HG03108 (cell line): ENCODE measurements around the gene TMEM237.
"Not testable (repeated sequence)": the region's sequence is repeated elsewhere in the genome, so short reads cannot be mapped to it uniquely, and the experiment has no call there.

Experiments used
- ATAC-seq: cut with Tn5 transposase; IDR thresholded peaks from one replicate; pipeline ENCODE4 v1.9.1; 2021; ENCODE audit warnings: moderate library complexity; ENCODE audit not compliant: unreplicated experiment

TMEM237 gene, protein sequence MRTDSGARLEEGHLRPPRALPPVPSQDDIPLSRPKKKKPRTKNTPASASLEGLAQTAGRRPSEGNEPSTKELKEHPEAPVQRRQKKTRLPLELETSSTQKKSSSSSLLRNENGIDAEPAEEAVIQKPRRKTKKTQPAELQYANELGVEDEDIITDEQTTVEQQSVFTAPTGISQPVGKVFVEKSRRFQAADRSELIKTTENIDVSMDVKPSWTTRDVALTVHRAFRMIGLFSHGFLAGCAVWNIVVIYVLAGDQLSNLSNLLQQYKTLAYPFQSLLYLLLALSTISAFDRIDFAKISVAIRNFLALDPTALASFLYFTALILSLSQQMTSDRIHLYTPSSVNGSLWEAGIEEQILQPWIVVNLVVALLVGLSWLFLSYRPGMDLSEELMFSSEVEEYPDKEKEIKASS

GRCh38 chr2:201643216-201643890 is at the start of gene TMEM237:
Gene TMEM237, minus strand, starts transcription at chr2:201643503. Its CDS starts 103 bp downstream, at chr2:201643400.
- peak; percentile 60 for ATAC-seq

DNA sequence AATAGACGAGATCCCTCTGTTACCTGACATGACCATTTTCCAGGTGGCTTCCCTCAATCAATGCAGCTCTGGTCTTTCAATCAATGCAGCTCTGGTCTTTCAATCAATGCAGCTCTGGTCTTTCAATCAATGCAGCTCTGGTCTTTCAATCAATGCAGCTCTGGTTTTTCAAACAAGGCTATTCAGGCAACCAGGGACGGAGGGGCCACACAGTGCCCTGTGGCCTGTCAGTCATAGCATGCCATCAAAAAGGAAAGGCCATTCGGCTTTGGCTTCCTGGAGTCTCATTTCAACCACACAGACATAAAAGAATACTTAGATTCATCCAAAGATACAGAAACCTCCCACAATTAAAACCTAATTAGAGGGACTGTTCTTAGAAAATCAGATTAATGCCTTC is 41.9 kb upstream of the TMEM237 start:
- no peak for ATAC-seq

DNA sequence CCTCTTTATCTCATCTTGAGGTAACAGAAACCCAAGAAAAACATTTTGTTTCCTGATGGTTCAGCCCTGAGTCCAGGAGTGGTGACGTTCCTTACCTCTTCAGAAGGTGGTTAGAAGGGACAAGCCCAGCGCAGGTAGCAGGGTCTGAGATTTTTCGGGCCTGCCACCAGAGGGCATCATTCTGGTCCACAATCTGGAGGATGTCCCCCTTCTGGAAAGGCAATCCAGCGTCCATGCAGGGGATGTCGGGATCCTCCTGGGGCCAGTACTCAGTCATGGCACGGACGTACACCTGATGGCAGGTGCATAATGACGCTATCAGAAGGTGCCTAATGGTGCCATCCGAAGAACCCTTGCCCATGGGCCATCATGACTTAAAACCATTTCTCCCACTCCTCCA is 37.4 kb upstream of the TMEM237 start:
- no peak for ATAC-seq

DNA sequence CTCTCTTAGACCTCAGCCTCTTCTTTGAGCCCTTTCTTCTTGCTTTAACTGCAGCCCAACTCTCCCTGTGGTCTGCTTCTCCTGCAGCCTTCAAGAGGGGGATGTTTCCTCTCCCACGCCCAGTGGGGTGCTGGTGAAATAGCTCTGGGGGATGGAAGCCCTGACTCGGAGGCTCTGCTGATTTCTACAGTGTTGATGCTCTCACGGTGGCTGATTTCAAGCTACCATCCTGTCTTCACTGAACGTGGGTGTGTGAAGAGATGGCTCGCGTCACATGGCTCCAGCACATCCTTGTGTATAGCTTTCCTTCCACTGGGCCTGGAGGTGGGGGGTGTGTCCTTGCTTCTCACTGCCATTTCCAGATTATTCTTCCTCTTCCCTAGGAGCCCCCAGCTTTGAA is 35.1 kb upstream of the TMEM237 start:
- no peak for ATAC-seq

DNA sequence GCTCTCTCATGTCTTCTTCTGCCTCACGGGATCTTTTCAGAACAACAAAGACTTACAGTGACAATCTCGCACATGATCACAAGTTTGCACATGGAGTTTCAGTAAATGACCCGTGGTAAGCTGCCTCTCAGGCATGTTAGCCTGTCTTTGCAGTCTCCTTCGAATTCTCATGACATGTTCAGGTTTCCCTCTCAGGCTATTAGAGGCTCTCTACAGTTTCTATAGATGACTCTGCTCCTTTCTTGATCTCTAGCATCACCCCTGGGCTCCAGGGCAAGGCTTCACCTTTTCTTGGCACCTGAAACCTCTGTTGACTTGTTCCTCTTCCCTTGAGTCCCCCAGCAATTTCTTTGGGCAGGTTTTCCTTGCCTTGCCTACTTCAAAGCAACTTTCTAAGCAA is 32.2 kb upstream of the TMEM237 start:
- ATAC-seq = no peak

GRCh38 chr2:201674794-201675193 is 31.5 kb upstream of the TMEM237 start:
- ATAC-seq = no peak

- no peak for ATAC-seq
Observed at GRCh38 chr2:201674298-201674697, 31.0 kb upstream of the TMEM237 start.

DNA sequence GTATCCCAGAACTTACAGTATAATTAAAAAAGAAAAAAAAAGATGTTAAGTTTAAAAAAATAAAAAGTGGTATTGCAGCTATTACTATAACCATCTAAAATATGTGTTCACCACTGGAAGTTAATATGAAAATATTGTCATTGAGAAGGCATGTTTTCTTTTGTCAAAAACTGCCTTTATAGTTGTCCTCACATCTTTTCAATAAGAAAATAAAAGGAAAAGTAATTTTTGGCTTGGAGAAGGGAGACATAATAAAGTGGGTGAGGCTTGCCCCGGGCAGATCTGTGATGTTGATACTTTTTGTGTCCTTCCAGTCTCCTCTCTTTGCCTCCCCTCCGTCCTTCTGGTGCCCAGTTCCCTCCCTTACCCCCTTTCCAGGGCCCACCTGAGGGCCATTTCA is 30.2 kb upstream of the TMEM237 start:
- no peak for ATAC-seq

GRCh38 chr2:201671205-201671604 is 27.9 kb upstream of the TMEM237 start:
- ATAC-seq = not testable (repeated sequence)

DNA sequence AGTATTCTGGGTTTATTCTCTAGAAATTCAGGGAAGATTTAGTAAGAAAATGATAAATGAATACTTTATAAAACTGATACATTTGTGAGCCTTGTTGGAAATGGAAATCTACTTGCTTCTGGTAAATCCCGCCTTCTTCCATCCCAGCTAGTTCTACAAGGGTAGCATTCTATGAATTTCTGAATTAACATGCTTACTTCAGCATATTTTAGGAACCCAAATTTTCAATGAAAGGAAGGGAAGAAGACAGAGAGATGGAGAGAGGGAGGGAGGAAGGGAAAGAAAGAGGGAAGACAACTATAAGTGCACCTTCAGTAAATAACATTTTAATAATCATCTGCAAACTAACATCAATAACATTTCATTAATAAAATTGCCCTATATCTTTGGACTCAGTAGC is 26.6 kb upstream of the TMEM237 start:
- ATAC-seq = no peak

DNA sequence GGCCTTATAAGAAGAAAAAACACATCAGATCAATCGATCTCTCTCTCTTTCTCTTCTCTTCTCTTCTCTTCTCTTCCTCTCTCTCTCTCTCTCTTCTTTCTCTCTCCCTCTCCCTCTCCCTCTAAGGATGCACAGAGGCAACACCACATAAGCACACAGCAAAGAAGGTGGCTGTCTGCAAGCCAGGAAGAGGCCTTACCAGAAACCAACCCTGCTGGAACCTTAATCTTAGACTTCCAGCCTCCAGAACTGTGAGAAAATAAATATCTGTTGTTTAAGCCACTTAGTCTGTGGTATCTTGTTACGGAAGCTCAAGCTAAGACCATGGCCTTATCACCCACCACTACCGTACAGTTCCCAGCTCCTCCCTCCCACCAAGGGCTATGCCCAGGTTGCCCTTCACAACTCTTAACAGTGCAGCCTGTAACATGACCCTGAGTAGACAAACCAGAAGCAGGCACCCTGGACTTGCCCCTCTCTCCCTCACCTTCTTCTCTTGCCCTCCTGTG is 25.2 kb upstream of the TMEM237 start:
- no peak for ATAC-seq

- ATAC-seq = no peak
Observed at GRCh38 chr2:201664334-201664733, 21.0 kb upstream of the TMEM237 start.

GRCh38 chr2:201661366-201661765 is 18.1 kb upstream of the TMEM237 start:
- ATAC-seq = no peak

GRCh38 chr2:201660293-201660895 is 17.1 kb upstream of the TMEM237 start:
- no peak for ATAC-seq

DNA sequence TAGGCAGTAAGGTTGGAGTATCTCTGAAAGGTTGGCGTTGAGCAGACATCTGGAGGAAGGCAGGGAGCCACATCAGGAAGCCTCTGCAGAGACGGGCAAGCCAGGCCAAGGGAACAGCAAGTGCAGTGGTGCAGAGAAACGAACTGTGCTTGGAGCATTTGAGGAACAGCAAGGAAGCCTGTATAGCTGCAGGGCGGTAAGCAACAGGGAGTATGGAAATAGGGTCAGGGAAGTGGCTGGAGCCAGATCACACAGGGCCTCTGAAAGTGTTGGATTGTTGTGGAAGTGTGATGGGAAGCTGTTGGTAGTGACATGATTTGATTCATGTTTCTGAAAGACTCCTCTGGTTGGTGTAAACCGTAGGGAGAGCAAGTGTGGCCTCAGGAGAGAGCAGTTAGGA is 13.4 kb upstream of the TMEM237 start:
- no peak for ATAC-seq

GRCh38 chr2:201656102-201656501 is 12.8 kb upstream of the TMEM237 start:
- no peak for ATAC-seq

- ATAC-seq = no peak
Observed at GRCh38 chr2:201654616-201655384, 11.5 kb upstream of the TMEM237 start.

DNA sequence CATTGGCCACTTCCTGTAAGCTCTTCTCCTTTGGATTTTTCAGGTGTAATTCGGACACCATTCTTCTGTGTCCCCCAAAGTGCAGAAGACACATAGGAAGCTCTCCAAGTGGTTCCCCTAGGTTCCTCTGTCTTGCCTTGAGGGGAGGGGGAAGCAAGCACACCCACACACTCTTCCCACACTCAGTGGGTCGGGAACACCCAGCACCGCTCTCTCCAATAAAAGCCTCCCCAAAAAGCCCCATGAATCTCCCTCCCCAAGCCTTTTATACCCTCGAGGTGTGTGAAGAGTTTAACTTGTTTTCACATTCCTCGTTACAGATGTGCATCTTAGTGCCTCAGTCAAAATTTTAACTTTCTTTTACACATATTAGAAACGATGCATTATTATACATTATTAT is 9.9 kb upstream of the TMEM237 start:
- no peak for ATAC-seq

GRCh38 chr2:201649442-201649841 is 6.1 kb upstream of the TMEM237 start:
- no peak for ATAC-seq

DNA sequence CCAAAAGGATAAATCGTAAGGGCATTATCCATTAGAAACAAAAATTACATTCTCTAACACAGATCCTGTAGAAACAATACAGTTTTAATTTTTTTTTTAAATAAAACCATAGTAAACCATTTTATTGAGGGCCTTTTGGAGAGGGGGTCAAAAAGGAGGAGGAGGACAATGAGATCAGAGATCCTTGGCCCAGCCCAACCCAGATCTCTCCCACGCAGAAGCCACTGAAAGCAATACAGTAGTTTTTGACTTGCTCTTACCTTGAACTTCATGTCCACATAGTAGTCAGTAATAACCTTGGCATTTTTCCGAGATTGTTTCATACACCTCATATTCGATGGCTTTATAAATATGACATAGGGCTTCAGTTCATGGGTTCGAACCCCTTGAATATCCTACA is 4.1 kb upstream of the TMEM237 start:
- ATAC-seq = no peak

DNA sequence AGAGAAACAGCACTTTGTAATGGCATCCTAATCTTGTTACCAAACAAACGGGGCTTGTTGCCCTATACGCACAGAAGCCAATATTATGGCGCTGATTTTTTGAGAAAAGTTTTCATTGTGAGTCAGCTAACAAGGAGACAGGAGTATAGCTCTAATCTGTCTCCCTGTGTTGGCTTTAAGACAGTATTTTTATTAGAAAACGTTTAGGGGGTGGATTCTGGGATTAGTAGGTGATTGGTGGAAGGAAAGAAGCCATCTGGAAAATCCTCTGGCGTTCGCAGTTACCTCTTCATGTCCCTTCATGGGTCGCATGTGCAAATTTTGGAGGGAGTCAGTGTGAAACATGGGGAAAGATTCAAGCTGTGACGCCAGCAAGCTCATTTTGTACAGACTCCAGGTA is 698 bp upstream of the TMEM237 start:
- no peak for ATAC-seq
